LHCN-M2 (cell line): ENCODE measurements around the gene RHBDL2. TPM values are rescaled to one million over a fixed set of nuclear protein-coding genes. Genes with fewer than 3 reads are reported as not detected.

Experiments used
- total RNA-seq: library from RNA; depleted of rRNA; stranded (reverse); fragments of >200 nt; gene quantifications from 2 replicates; pipeline ENCODE4 v1.2.3, GENCODE V29; 2014; rRNA removed

RHBDL2 gene
- total RNA-seq, 1 experiment from 2014 or later, result 0.17 TPM

Other genes with a start within 250 kb of the RHBDL2 start
- 14.4 and 21.0 TPM in 2 replicates for gene RRAGC, start 82.1 kb downstream of the RHBDL2 start, total RNA-seq
- 37.3 and 40.5 TPM in 2 replicates for gene MYCBP, start 68.5 kb downstream of the RHBDL2 start, total RNA-seq
- not detected in 2 replicates for gene GJA9, start 60.2 kb downstream of the RHBDL2 start, total RNA-seq
- 52.4 and 52.6 TPM in 2 replicates for gene AKIRIN1, start 49.4 kb upstream of the RHBDL2 start, total RNA-seq
- 124 and 236 TPM in 2 replicates for gene NDUFS5, start 84.5 kb upstream of the RHBDL2 start, total RNA-seq